Effector memory CD4-positive, alpha-beta T cell (primary cell): ENCODE results near the gene ZBTB20.

Source experiments
- DNase-seq, 3 donors: peaks; one replicate each; pipeline ENCODE4 v3.0.0-alpha.2; 2020
- H3K27ac ChIP-seq: 2 replicates; pipeline ENCODE4 v1.7.0; 2013; ENCODE audit warnings: mild to moderate bottlenecking, low read length, moderate library complexity; ENCODE audit not compliant: insufficient read depth, poor library complexity, severe bottlenecking
- H3K27me3 ChIP-seq: replicated peaks from 2 replicates; pipeline ENCODE4 v1.7.0; 2013; ENCODE audit warnings: mild to moderate bottlenecking, low read length; ENCODE audit not compliant: insufficient read depth, control insufficient read depth, poor library complexity, severe bottlenecking
- H3K36me3 ChIP-seq: 2 replicates; pipeline ENCODE4 v1.7.0; 2013; ENCODE audit warnings: mild to moderate bottlenecking, low read length, moderate library complexity; ENCODE audit not compliant: control insufficient read depth, insufficient read depth
- H3K4me1 ChIP-seq: 2 replicates; pipeline ENCODE4 v1.7.0; 2013; ENCODE audit warnings: low read length, mild to moderate bottlenecking; ENCODE audit not compliant: control insufficient read depth, insufficient read depth, poor library complexity, severe bottlenecking
- H3K4me3 ChIP-seq: 2 replicates; pipeline ENCODE4 v1.7.0; 2013; ENCODE audit warnings: low read length, low read depth, mild to moderate bottlenecking; ENCODE audit not compliant: insufficient read depth, poor library complexity, severe bottlenecking
- H3K9me3 ChIP-seq: 2 replicates; pipeline ENCODE4 v1.7.0; 2013; ENCODE audit warnings: mild to moderate bottlenecking, low read length, moderate library complexity; ENCODE audit not compliant: control insufficient read depth

The ZBTB20 gene

DNA sequence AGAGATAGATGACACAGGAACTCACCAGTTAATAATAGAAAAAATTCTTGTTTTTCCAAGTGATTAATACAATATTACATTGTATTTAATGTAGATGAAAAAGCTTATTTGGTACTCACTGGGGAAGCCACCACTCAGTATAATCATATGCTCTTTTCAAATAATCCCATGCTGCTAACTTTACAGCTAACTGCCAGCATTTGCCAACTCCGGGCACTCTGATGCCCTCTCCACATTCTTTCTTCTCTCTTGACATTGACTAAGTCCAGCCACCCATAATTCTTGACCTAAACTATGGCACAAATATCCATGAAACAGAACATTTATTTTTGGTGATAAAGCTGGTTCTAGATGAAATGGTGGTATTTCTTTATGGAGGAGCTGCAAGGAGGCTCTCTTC lies 384.9 kb downstream of the ZBTB20 start:
- Histone ChIP-seq H3K27ac (no peak overlapping the region), H3K9me3 (no peaks in the 10 kb centered on the region), H3K36me3 (no peaks in the 10 kb centered on the region), H3K27me3 (no peaks in the 10 kb centered on the region), H3K4me3 (no peak overlapping the region), H3K4me1 (no peaks in the 10 kb centered on the region)
- DNase-seq, result no peak

GRCh38 chr3:114760679-114761078 lies 386.4 kb downstream of the ZBTB20 start:
- Histone ChIP-seq H3K4me3 (no peak overlapping the region), H3K36me3 (no peaks in the 10 kb centered on the region), H3K27me3 (no peaks in the 10 kb centered on the region), H3K27ac (no peak overlapping the region), H3K9me3 (no peaks in the 10 kb centered on the region), H3K4me1 (no peaks in the 10 kb centered on the region)
- DNase-seq, result no peak

DNA sequence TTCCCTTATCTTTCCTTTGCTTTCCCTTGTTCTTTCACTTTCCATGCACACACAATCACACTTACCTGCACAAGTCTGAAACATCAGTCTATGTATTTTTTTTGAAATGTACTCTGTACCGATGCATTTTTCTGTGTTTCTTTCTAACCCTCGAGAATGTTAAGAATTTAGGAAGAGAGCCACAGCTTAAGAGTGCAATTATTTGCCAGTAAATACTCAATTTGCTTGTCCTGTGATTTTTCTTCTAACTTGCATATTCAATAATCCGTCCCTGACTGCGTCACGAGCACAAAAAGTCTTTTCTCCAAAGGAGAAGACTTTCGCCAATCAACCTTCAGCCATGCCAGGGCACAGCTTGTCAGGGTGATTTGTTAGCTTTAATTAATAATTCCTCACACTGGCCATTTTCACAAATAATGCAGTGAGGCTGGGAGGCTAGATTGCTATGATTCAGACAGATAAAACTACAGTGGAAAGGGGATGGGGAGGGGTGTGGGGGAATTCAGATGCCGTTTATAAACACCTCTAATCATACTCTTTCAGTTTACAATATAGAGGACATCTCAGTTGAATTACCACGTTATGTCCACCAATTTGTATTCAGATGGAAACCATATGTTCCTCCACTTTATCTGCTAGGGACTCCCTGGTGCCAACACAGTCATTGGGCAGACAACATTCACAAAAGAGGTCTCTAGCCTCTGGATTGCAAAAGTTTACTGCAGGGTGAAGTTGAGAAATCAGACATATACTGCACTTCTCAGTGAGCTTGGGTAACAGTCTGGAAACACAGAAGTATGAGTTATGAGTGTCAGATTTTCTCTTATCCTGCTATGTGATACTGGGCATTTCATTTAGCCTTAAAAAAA lies 388.0 kb downstream of the ZBTB20 start:
- Histone ChIP-seq H3K4me1 (no peaks in the 10 kb centered on the region), H3K9me3 (no peaks in the 10 kb centered on the region), H3K36me3 (no peaks in the 10 kb centered on the region), H3K27me3 (no peaks in the 10 kb centered on the region), H3K4me3 (no peak overlapping the region), H3K27ac (no peak overlapping the region)
- no peak for DNase-seq

DNA sequence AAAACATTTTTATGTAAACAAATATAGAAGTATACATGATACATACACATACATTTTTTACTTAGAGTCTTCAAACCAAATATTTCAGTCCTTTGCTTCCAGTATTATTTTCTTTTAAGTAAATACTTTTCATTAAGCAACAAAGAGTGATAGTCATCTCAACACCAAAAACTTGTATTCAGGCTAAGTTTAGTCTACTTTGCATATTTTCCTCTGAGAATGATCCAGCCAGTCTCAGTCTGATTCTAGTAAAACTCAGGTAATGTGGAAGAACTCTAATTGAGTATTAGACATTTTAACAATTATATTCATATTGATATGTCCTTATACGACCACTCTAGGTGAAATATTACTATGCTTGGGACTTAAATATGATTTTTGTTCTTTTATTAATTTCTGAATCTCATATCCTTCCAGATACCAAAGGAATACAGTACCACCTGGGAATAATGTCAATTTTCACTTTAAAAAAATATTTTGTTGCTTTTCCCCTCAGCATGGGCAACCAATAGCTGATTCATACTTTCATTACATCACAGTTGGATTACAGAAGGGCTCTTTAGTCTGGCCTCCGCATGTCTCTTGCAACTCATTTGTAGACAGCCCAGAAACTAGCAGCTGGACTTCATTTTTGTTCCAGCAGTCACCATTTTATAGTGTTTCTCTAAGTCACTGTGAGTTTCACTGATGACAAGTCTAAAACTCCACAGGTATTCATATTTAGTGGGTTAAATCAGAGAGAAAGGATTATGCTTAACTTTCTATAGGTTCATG lies 390.4 kb downstream of the ZBTB20 start:
- H3K27ac ChIP-seq, result no peak overlapping the region
- no peaks in the 10 kb centered on the region for H3K9me3 ChIP-seq
- DNase-seq, result no peak
- H3K27me3 ChIP-seq, result no peaks in the 10 kb centered on the region
- no peaks in the 10 kb centered on the region for H3K4me1 ChIP-seq
- no peak overlapping the region for H3K4me3 ChIP-seq
- no peaks in the 10 kb centered on the region for H3K36me3 ChIP-seq

- DNase-seq, result no peak
- H3K4me3 ChIP-seq, result no peak overlapping the region
- H3K9me3 ChIP-seq, result no peaks in the 10 kb centered on the region
- H3K4me1 ChIP-seq, result no peaks in the 10 kb centered on the region
- no peaks in the 10 kb centered on the region for H3K27me3 ChIP-seq
- H3K27ac ChIP-seq, result no peak overlapping the region
- H3K36me3 ChIP-seq, result no peaks in the 10 kb centered on the region
These were observed 400.6 kb downstream of the ZBTB20 start for GRCh38 chr3:114746502-114746901.

DNA sequence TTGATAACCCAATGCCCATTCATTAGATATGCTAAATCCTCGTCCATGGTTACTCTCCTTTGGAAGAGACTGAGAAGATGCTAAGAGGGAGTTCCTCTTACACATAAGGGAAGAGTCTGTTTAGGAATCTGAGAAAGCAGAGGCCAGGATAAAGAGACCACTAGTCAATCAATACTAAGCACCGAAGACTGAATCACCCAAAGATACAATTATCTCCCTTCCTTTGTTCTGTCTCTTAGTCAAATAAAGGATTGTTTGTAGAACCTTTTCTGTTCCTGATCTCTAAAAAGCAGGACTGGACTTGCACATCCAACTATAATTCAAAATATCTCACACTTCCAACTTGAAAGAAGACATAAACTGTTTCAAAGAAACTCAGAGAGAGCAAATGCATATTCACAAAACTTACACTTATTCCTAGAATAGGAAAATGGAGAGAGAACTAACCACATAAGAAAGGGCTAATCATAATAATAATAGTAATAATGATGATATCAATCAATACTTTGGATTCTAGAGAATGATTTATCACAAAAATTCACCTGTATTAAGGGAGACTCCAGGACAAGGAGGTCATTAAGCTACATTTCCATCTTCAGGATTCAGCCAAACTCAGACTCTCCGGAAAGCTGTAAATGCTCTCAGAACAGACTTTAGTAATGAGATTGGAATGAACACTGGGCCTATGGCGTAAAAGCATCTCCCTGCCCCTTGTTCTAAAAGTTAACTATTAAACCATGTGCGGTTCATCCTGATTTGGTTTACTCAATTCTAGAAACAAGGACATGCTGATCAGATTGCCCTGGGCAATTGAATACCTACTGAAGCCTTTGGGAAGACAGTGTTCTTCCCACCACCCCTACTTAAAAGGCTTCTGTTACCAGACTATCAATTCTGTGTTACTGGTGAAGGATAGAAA lies 401.5 kb downstream of the ZBTB20 start:
- H3K9me3 ChIP-seq, result no peaks in the 10 kb centered on the region
- no peaks in the 10 kb centered on the region for H3K36me3 ChIP-seq
- no peak for DNase-seq
- H3K27ac ChIP-seq, result no peak overlapping the region
- H3K27me3 ChIP-seq, result no peaks in the 10 kb centered on the region
- H3K4me1 ChIP-seq, result no peaks in the 10 kb centered on the region
- no peak overlapping the region for H3K4me3 ChIP-seq

DNA sequence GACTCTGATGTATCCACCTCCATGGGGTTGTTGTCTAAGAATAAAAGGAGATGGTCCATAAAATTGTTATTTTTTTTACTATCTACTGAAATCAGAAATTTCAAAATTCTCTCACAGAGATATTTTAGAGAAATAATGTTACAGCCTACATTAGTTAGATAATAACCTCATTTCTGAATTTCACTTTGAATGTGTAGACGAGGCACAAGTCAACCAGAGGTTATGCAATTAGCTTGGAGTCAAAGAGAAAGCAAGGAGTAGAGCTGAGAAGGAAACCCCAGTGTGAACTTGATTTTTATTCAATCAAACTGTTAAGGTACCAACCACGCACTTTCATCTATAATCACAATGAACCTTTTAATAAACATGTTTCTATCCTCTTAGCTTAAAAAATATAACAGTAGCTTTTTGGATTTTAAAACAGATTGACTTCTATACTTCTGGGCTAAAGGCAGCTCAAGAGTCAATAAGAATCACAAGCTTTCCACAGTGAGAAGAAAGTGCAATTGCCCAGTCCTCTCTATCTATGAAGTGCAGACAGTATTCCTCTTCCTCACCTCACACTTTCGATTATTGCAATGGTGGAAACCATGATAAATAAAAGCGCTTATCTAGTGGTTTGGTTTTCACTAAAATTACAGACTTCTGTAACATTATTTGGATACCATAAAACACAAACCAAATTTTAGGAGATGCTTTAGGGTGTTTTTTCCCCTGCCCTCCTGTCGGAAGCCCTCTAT lies 403.2 kb downstream of the ZBTB20 start:
- Histone ChIP-seq H3K36me3 (no peaks in the 10 kb centered on the region), H3K27me3 (no peaks in the 10 kb centered on the region), H3K27ac (no peak overlapping the region), H3K4me3 (no peak overlapping the region), H3K9me3 (no peaks in the 10 kb centered on the region), H3K4me1 (no peaks in the 10 kb centered on the region)
- DNase-seq, result no peak

DNA sequence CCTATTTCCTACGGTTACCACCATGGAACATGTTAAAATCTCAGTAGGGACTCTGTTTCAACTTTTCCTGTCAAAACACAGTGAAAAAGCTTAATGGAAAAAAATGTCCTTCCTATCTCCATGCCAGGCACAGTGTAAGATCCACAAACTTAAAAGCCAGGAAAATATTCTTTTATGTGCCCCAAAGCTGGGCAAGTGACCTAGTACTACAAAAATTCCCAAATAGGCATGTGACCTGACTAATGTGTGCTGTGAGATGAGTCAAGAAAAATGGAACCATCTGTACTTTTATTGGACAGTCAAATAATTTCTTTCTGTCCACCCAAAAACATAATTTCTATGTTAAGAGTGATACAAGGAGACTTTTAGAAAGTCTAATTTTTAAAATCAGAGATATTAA lies 406.0 kb downstream of the ZBTB20 start:
- DNase-seq, result no peak
- Histone ChIP-seq H3K36me3 (no peaks in the 10 kb centered on the region), H3K27ac (no peak overlapping the region), H3K9me3 (no peaks in the 10 kb centered on the region), H3K4me1 (no peaks in the 10 kb centered on the region), H3K27me3 (no peaks in the 10 kb centered on the region), H3K4me3 (no peak overlapping the region)

DNA sequence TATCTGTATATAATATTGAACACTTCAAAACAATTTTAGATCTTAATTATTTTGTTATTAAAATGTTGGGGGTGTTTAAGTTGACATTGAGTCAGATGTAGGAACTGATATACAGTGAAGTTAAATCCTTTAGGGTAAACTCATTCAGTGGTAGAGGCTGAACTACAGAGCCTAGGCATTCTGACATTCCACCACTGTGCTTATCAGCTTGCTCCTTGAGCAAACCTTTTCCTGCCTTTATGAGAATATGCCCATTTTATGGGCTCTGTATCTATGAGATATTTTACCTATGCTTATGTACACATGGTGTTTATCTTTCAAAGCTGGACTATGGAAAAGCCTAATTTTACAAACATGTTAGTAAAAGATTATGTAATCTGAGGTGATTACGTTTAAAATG lies 407.5 kb downstream of the ZBTB20 start:
- Histone ChIP-seq H3K4me1 (no peaks in the 10 kb centered on the region), H3K4me3 (no peak overlapping the region), H3K27ac (no peak overlapping the region), H3K36me3 (no peaks in the 10 kb centered on the region), H3K9me3 (no peaks in the 10 kb centered on the region), H3K27me3 (no peaks in the 10 kb centered on the region)
- DNase-seq, result no peak
